Psoas muscle (tissue), 8 donors: ENCODE data around the gene SCAMP1. TPM values are rescaled to one million over a fixed set of nuclear protein-coding genes. Genes with fewer than 3 reads are reported as not detected.

ENCODE experiments used
- ATAC-seq, 4 donors: fragments of 200-7000 bp; cut with Tn5 transposase; one replicate each; pipeline ENCODE4 v1.9.1; 2020; ENCODE audit warnings: moderate library complexity in 3 of 4, mild to moderate bottlenecking in 2 of 4
- DNase-seq, 2 donors: peaks; one replicate each; pipeline ENCODE4 v3.0.0-alpha.2; 2020
- H3K27ac ChIP-seq: fragments of 200-600 bp; one replicate; pipeline ENCODE4 v1.8.0; 2022
- H3K27me3 ChIP-seq, 3 donors: fragments of 200-600 bp in 1 of 3; one replicate each; pipeline versions ENCODE4 v1.6.1 to v1.8.0; 2013 to 2022; ENCODE audit warnings: low read length in 2 of 3, mild to moderate bottlenecking in 2 of 3, moderate library complexity in 1 of 3; ENCODE audit not compliant: insufficient read depth in 3 of 3
- H3K36me3 ChIP-seq, 2 donors: fragments of 200-600 bp in 1 of 2; one replicate each; pipeline versions ENCODE4 v1.6.1 to v1.8.0; 2013 to 2022; ENCODE audit warnings: low read depth in 1 of 2, mild to moderate bottlenecking in 1 of 2, moderate library complexity in 1 of 2; ENCODE audit not compliant: insufficient read depth in 1 of 2
- H3K4me1 ChIP-seq: fragments of 200-600 bp; one replicate; pipeline ENCODE4 v1.8.0; 2022
- H3K4me3 ChIP-seq: fragments of 200-600 bp; one replicate; pipeline ENCODE4 v1.8.0; 2022; ENCODE audit warnings: mild to moderate bottlenecking
- H3K9me3 ChIP-seq: fragments of 200-600 bp; one replicate; pipeline ENCODE4 v1.8.0; 2022
- WGBS, 3 donors: extraction: QIAGEN DNeasy Blood & Tissue Kit; methylation state at CpG; one replicate each; pipeline versions ENCODE4 v1.1.6 to v1.1.7; 2013; 5-methylcytosine and 5-hydroxymethylcytosine counted together
- intact Hi-C, 2 donors: fragments of 100-400 bp; cut with DNase I; formaldehyde crosslinking; loops; one replicate each; pipeline versions ENCODE4 v1.11.0 to v1.14.2; 2022
- polyA plus RNA-seq, 3 donors: library from polyadenylated mRNA; stranded (reverse); fragments of 200-250 nt; gene quantifications; one replicate each; pipeline ENCODE4 v1.2.3, GENCODE V29; 2013
- total RNA-seq, 4 donors: library from RNA; stranded (reverse); fragmentation: NEBNext Ultra II Directional in 2 of 4; extraction: Animal tissue kit (Norgen Biotek cat#: 25700) in 2 of 4; gene quantifications; one replicate each; pipeline versions ENCODE4 v1.2.1 to v1.2.4, GENCODE V29; 2021 to 2023
- TF ChIP-seq, protein P1 (sequence below): fragments of 200-600 bp; IDR thresholded peaks from one replicate; pipeline ENCODE4 v1.8.0; 2022; ENCODE audit warnings: antibody characterized with exemption
- donor health status: healthy with polysubstance abuse.
- donor health status: DM: no; HTN: no; CAD: no; lungs with moderate emphysema.
- donor health status: Bipolar disorder and iron deficiency.
- donor health status: healthy.
- donor health status: DM: yes; HTN: yes; CAD: no.
- donor health status: DM: no; HTN: no; CAD: no.
- donor health status: DM: no; HTN: no; CAD: no.
- donor health status: DM: yes; HTN: yes; CAD: no.

The SCAMP1 gene
- total and polyA plus RNA-seq, 7 donors = 7.2 to 28.4 (median 16.4) TPM

DNA sequence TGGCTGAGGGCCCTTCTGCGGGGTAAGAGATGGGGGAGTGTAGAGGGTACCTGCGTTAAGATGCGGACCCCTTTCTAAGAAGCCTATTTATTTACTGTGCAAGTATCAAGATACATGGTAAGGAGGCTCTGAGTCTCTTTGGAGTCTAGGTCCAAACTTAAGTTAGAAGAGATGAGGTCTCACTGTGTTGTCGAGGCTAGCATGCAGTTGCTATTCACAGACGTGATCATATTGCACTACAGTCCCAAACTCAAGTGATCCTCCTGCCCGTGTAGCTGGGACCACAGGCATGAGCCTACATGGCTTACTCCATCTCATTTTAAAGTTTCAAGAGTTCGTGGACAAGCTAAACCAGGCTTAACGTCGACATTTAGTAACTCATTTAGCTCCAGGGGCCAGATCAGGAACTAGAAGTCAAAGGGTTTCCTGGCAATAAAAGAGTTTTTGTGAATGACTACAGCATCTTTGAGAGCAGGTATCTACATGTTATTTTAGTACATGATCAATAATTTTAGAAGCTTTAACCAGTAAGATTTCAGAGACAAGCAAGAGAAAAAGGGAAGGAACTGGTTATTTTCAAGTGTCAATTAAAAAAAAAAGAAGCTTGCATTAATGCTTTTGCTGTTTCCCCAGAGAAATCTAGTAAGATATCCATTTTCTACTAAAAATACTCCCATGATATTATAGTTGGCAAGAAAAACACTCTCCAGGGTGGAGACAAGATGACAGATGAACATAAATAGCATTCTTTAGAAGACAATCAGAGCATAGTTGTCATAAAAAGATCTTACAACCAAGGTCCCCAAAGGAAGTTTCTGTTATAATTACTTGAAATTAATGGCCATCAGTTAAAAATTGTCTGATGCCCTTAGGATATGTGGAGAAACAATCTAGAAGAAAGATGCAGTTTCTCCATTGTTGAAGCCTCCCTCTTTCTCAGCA lies 141.3 kb downstream of the SCAMP1 start:
- ATAC-seq (no peak), DNase-seq (no peak)
- Histone ChIP-seq H3K9me3 (no peaks in the 10 kb centered on the region), H3K27ac (no peak overlapping the region), H3K4me1 (peaks cover 40% of the 10 kb centered on the region), H3K4me3 (no peak overlapping the region), H3K27me3 (no peaks in the 10 kb centered on the region), H3K36me3 (no peaks in the 10 kb centered on the region)
- 62 to 72% (median 64%) methylated on average over 9 of the region's 9 CpGs for WGBS, 3 donors
- TF ChIP-seq, protein P1, sequence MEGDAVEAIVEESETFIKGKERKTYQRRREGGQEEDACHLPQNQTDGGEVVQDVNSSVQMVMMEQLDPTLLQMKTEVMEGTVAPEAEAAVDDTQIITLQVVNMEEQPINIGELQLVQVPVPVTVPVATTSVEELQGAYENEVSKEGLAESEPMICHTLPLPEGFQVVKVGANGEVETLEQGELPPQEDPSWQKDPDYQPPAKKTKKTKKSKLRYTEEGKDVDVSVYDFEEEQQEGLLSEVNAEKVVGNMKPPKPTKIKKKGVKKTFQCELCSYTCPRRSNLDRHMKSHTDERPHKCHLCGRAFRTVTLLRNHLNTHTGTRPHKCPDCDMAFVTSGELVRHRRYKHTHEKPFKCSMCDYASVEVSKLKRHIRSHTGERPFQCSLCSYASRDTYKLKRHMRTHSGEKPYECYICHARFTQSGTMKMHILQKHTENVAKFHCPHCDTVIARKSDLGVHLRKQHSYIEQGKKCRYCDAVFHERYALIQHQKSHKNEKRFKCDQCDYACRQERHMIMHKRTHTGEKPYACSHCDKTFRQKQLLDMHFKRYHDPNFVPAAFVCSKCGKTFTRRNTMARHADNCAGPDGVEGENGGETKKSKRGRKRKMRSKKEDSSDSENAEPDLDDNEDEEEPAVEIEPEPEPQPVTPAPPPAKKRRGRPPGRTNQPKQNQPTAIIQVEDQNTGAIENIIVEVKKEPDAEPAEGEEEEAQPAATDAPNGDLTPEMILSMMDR = no peak
- intact Hi-C loops = no loop called here

DNA sequence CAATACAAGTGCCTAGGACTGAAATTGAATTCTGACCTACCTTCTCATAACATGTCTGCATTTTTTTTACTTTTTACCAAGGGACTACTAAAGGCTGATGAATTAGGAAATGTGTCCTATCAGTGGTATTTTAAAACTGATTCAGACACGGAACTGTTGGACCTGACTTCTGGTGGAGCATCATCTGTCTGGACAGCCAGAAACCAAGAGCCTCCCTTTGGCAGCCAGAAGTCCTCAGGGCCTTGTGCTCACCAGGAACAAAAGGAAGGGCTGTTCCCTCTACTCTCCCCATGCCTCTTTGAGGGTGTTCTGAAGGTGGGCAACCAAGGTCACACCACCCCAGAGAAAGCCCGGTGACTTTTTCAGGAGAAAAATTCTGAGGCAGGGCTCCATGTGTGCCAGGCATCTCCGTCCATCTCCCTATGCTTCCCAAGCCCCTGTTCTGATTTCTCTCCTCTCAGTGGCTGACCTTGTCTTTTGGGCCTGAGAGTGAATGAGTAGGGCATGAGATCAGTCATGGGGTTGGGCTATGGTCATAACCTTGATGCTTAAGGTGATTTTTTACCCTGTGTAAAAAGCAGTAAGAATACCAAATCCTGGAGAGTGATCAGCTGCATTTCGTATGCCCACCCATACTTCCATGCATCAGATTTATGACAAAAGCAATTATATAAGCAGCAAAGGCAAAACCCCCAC lies 143.7 kb downstream of the SCAMP1 start:
- Histone ChIP-seq H3K4me1 (peaks cover 38% of the 10 kb centered on the region), H3K27ac (peak overlapping the region; percentile 66), H3K4me3 (no peak overlapping the region), H3K9me3 (no peaks in the 10 kb centered on the region), H3K27me3 (no peaks in the 10 kb centered on the region), H3K36me3 (no peaks in the 10 kb centered on the region)
- ATAC-seq = peak in 1 of 4 donors; percentile 19
- DNase-seq = no peak
- 66 to 79% (median 71%) methylated on average over 4 of the region's 4 CpGs for WGBS, 3 donors
- intact Hi-C loops = no loop called here
- TF ChIP-seq, protein P1 = no peak

DNA sequence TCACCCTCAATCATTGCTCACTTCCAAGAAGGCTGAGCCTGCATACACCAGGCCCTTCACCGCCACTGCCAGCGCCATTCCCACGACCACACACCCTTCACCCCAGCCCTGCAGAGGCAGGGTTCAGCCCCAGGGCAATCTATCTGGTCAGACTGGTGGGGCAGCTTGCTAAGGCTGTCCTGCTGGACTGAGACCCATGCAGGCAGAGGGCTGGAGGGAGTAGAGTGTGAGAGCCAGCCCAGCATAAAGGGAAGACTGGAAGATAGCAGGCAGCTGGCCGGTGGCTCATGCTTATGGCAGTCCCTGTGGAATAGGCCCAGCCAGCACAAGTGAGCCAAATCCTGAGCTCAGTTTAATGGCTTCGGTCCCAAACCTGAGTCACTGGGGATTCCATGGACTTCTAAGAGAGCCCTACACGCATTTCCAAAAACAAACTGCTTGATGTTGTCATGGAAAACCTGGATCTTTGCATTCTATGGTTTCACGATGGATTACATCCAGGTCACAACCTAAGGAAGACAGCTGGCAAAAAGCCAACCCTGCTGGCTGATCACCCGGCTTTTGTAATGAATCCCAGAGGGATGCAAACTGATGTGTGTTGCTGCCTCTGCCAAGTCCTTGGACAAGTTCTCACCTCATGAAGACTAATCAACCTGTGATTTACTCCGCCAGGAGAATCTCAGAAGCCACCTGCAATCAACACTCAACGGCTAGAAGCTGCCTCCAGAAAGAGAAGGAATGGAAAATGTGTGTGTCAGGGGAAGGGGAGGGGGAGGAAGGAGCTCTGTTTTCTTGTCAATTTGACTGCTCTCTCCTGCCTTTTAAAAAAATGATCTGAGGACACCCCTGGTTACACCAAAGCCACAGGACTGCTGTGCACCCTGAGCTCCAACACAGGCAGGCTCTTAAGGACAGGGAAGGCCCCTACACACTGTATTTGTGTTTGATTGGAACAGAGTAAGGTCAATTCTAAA lies 144.6 kb downstream of the SCAMP1 start:
- DNase-seq = peak; percentile 86 to 93
- 9 to 12% (median 12%) methylated on average over 10 of the region's 10 CpGs for WGBS, 3 donors
- Histone ChIP-seq H3K27ac (peak overlapping the region; percentile 66), H3K9me3 (no peaks in the 10 kb centered on the region), H3K4me3 (no peak overlapping the region), H3K36me3 (no peaks in the 10 kb centered on the region), H3K27me3 (no peaks in the 10 kb centered on the region), H3K4me1 (peaks cover 47% of the 10 kb centered on the region)
- peak; percentile 98 to 99 (median 99) for ATAC-seq
- TF ChIP-seq, protein P1 = no peak
- intact Hi-C loops = loop anchor here in 1 of 2 donors (5.0 kb wide), 1 partner anchor 33 kb away; no protein-coding TSS in a partner anchor

DNA sequence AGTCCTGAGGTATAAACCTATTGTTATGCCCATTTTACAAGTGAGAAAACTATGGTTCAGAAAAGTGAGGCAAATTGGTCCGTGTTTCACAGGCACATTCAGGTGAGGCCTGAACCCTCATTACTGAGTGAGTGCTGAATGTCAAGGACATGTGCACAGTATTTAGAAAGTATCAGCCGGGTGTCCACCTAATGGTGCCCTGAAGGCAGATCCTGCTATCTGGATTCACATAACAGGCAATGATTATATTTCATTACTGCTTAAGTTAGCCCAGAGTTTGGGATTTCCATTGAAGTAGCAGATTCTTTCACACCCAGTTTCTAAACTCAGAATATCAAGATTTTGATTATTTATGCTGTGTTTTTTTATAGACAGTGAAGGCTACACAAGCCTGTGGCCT lies 145.4 kb downstream of the SCAMP1 start:
- no peak overlapping the region for H3K27ac ChIP-seq
- no peaks in the 10 kb centered on the region for H3K27me3 ChIP-seq
- TF ChIP-seq, protein P1 = no peak
- no peak overlapping the region for H3K4me3 ChIP-seq
- no peaks in the 10 kb centered on the region for H3K36me3 ChIP-seq
- no peaks in the 10 kb centered on the region for H3K9me3 ChIP-seq
- DNase-seq (no peak), ATAC-seq (no peak)
- intact Hi-C loops = loop anchor here in 1 of 2 donors (5.0 kb wide), 1 partner anchor 34 kb away; no protein-coding TSS in a partner anchor
- H3K4me1 ChIP-seq = peaks cover 54% of the 10 kb centered on the region
- 89 to 95% (median 90%) methylated on average over 2 of the region's 2 CpGs for WGBS, 3 donors
